SK-N-SH treated with all-trans-retinoic acid at 6 μM for 48 hours (cell line): ENCODE data around the gene IKBKE.

Experiments used
- ATAC-seq: fragments of 200-7000 bp; cut with Tn5 transposase; 3 replicates; pipeline ENCODE4 v1.9.1; 2020; ENCODE audit warnings: mild to moderate bottlenecking, moderate library complexity
- BACH2 ChIP-seq: fragments of 250-450 bp; sonication (Bioruptor Pico); IDR thresholded peaks from 2 replicates; pipeline ENCODE4 v1.9.0; 2021; ENCODE audit warnings: mild to moderate bottlenecking, borderline replicate concordance
- CREB5 ChIP-seq: fragments of 250-450 bp; sonication (Bioruptor Pico); IDR thresholded peaks from 2 replicates; pipeline ENCODE4 v1.5.1; 2020; ENCODE audit warnings: low read depth, mild to moderate bottlenecking, moderate library complexity
- CSDC2 ChIP-seq: fragments of 250-450 bp; sonication (Bioruptor Pico); IDR thresholded peaks from 2 replicates; pipeline ENCODE4 v1.5.0; 2020; ENCODE audit warnings: mild to moderate bottlenecking, moderate library complexity
- CSRNP3 ChIP-seq: fragments of 250-450 bp; sonication (Bioruptor Pico); IDR thresholded peaks from 2 replicates; pipeline ENCODE4 v1.5.1; 2021; ENCODE audit warnings: mild to moderate bottlenecking, moderate library complexity
- GLIS3 ChIP-seq: fragments of 250-450 bp; sonication (Bioruptor Pico); IDR thresholded peaks from 2 replicates; pipeline ENCODE4 v1.5.0; 2020; ENCODE audit warnings: mild to moderate bottlenecking, moderate library complexity
- ISL1 ChIP-seq: fragments of 250-450 bp; sonication (Bioruptor Pico); IDR thresholded peaks from 2 replicates; pipeline ENCODE4 v2.1.2; 2022; ENCODE audit warnings: mild to moderate bottlenecking, moderate library complexity
- OSR1 ChIP-seq: fragments of 250-450 bp; sonication (Bioruptor Pico); IDR thresholded peaks from 2 replicates; pipeline ENCODE4 v1.8.0; 2022; ENCODE audit warnings: moderate library complexity, mild to moderate bottlenecking, inconsistent platforms
- PATZ1 ChIP-seq: fragments of 250-450 bp; sonication (Bioruptor Pico); IDR thresholded peaks from 2 replicates; pipeline ENCODE4 v1.8.0; 2020; ENCODE audit warnings: mild to moderate bottlenecking, moderate library complexity, borderline replicate concordance
- PPARA ChIP-seq: fragments of 250-450 bp; sonication (Bioruptor Pico); IDR thresholded peaks from 2 replicates; pipeline ENCODE4 v1.5.0; 2020; ENCODE audit warnings: mild to moderate bottlenecking, borderline replicate concordance
- RARB ChIP-seq: fragments of 250-450 bp; sonication (Bioruptor Pico); IDR thresholded peaks from 2 replicates; pipeline ENCODE4 v1.8.0; 2021; ENCODE audit warnings: mild to moderate bottlenecking, moderate library complexity
- SNAI2 ChIP-seq: fragments of 250-450 bp; sonication (Bioruptor Pico); IDR thresholded peaks from 2 replicates; pipeline ENCODE4 v1.5.0; 2020; ENCODE audit warnings: mild to moderate bottlenecking, moderate library complexity
- TCF4 ChIP-seq: fragments of 250-450 bp; sonication (Bioruptor Pico); IDR thresholded peaks from 2 replicates; pipeline ENCODE4 v1.8.0; 2021; ENCODE audit warnings: mild to moderate bottlenecking, moderate library complexity, borderline replicate concordance
- TOX ChIP-seq: fragments of 250-450 bp; sonication (Bioruptor Pico); IDR thresholded peaks from 2 replicates; pipeline ENCODE4 v1.8.0; 2021; ENCODE audit warnings: mild to moderate bottlenecking, moderate library complexity, borderline replicate concordance
- TSHZ2 ChIP-seq: fragments of 250-450 bp; sonication (Bioruptor Pico); IDR thresholded peaks from 2 replicates; pipeline ENCODE4 v1.5.0; 2020; ENCODE audit warnings: mild to moderate bottlenecking, moderate library complexity
- ZC3H10 ChIP-seq: fragments of 250-450 bp; sonication (Bioruptor Pico); IDR thresholded peaks from 2 replicates; pipeline ENCODE4 v1.5.1; 2021; ENCODE audit warnings: mild to moderate bottlenecking, moderate library complexity
- ZFP3 ChIP-seq: fragments of 250-450 bp; sonication (Bioruptor Pico); IDR thresholded peaks from 2 replicates; pipeline ENCODE4 v1.5.0; 2020; ENCODE audit warnings: mild to moderate bottlenecking, moderate library complexity
- ZFP30 ChIP-seq: fragments of 450-650 bp; formaldehyde crosslinking; IDR thresholded peaks from 2 replicates; pipeline ENCODE4 v1.5.0; 2022; ENCODE audit warnings: mild to moderate bottlenecking, moderate library complexity
- ZNF565 ChIP-seq: fragments of 450-650 bp; formaldehyde crosslinking; conservative IDR thresholded peaks from 2 replicates; pipeline ENCODE4 v1.5.0; 2020; ENCODE audit warnings: low read depth, mild to moderate bottlenecking, moderate library complexity
- ZNF70 ChIP-seq: fragments of 450-650 bp; formaldehyde crosslinking; IDR thresholded peaks from 2 replicates; pipeline ENCODE4 v1.5.0; 2020; ENCODE audit warnings: mild to moderate bottlenecking, moderate library complexity
- ZNF8 ChIP-seq: fragments of 450-650 bp; formaldehyde crosslinking; IDR thresholded peaks from 2 replicates; pipeline ENCODE4 v1.5.0; 2020; ENCODE audit warnings: mild to moderate bottlenecking, moderate library complexity

The IKBKE gene

GRCh38 chr1:206486995-206487788, 16.9 kb downstream of the IKBKE start (continued):
- TF ChIP-seq TOX (no peak), CSDC2 (CRISPR knock-in tag) (no peak), BACH2 (no peak), ZNF565 (no peak), ZNF70 (CRISPR knock-in tag) (no peak), ZNF8 (CRISPR knock-in tag) (no peak), PATZ1 (no peak)

GRCh38 chr1:206487970-206488369, 17.7 kb downstream of the IKBKE start:
- no peak for ATAC-seq

More at GRCh38 chr1:206487970-206488369, 17.7 kb downstream of the IKBKE start:
- TF ChIP-seq ZFP3: no peak
- TF ChIP-seq GLIS3: no peak
- TF ChIP-seq ZNF70 (CRISPR knock-in tag): no peak
- no peak for TF ChIP-seq ZFP30 (CRISPR knock-in tag)
- no peak for TF ChIP-seq RARB (CRISPR knock-in tag)
- TF ChIP-seq TOX: no peak
- no peak for TF ChIP-seq PATZ1
- TF ChIP-seq ZC3H10 (CRISPR knock-in tag): no peak
- no peak for TF ChIP-seq CSRNP3
- TF ChIP-seq PPARA (CRISPR knock-in tag): no peak
- no peak for TF ChIP-seq ZNF565
- no peak for TF ChIP-seq SNAI2 (CRISPR knock-in tag)
- TF ChIP-seq CREB5: no peak
- TF ChIP-seq BACH2: no peak
- TF ChIP-seq TSHZ2 (CRISPR knock-in tag): no peak
- no peak for TF ChIP-seq TCF4 (CRISPR knock-in tag)
- TF ChIP-seq ISL1 (CRISPR knock-in tag): no peak
- no peak for TF ChIP-seq OSR1
- TF ChIP-seq ZNF8 (CRISPR knock-in tag): no peak
- no peak for TF ChIP-seq CSDC2 (CRISPR knock-in tag)
